GM23248 (cell line): ENCODE results near the gene RAB4B.

Experiments used
- EZH2 ChIP-seq: fragments of 200-600 bp; sonication (generic); IDR thresholded peaks from 2 replicates; pipeline ENCODE4 v1.6.1; 2018; ENCODE audit warnings: antibody characterized with exemption, mild to moderate bottlenecking; ENCODE audit not compliant: insufficient read depth, poor library complexity, severe bottlenecking
- EZH2phosphoT487 ChIP-seq: fragments of 200-600 bp; sonication (generic); IDR thresholded peaks from 2 replicates; pipeline ENCODE4 v1.6.1; 2018; ENCODE audit warnings: antibody characterized with exemption, moderate library complexity, mild to moderate bottlenecking, low read depth; ENCODE audit not compliant: insufficient read depth

GRCh38 chr19:40750874-40751537 lies 27.0 kb upstream of the RAB4B start, which contains the start of gene SNRPA:
- TF ChIP-seq EZH2 (no peak), EZH2phosphoT487 (no peak)
